Kasumi-1 (cell line): ENCODE results near the gene GTSE1.
"Not testable (repeated sequence)": the region's sequence is repeated elsewhere in the genome, so short reads cannot be mapped to it uniquely, and the experiment has no call there.

Source experiments
- DNase-seq, 2 experiments: peaks; one replicate each; lab custom pipeline; 2025; lab: John Stamatoyannopoulos, UW

Gene GTSE1

GRCh38 chr22:46296257-46297150 lies at the start of gene GTSE1:
Gene GTSE1, plus strand, starts transcription at chr22:46296870. Its CDS starts 531 bp downstream, at chr22:46297401.
- DNase-seq = peak; percentile 96

- DNase-seq = no peak
Observed at GRCh38 chr22:46247443-46247975, 49.2 kb upstream of the GTSE1 start.

GRCh38 chr22:46250035-46250782 lies 46.5 kb upstream of the GTSE1 start, which contains the start of gene CDPF1:
Gene CDPF1, minus strand, starts transcription at chr22:46250293. Its CDS starts 2,009 bp downstream, at chr22:46248284.
- peak; percentile 78 to 86 for DNase-seq

- DNase-seq = no peak
Observed at GRCh38 chr22:46250783-46251125, 45.9 kb upstream of the GTSE1 start.

- DNase-seq = no peak
Observed at GRCh38 chr22:46251266-46251665, 45.4 kb upstream of the GTSE1 start.

GRCh38 chr22:46251816-46252380 lies 44.8 kb upstream of the GTSE1 start:
- DNase-seq = no peak

- DNase-seq = no peak
Observed at GRCh38 chr22:46256358-46256958, 40.2 kb upstream of the GTSE1 start.

- DNase-seq = peak; percentile 46 to 48
Observed at GRCh38 chr22:46259374-46259773, 37.3 kb upstream of the GTSE1 start.

- DNase-seq = no peak
Observed at GRCh38 chr22:46260038-46260437, 36.6 kb upstream of the GTSE1 start.

- DNase-seq = no peak
Observed at GRCh38 chr22:46262449-46263215, 34.0 kb upstream of the GTSE1 start.

- DNase-seq = no peak
Observed at GRCh38 chr22:46263216-46263590, 33.5 kb upstream of the GTSE1 start, which contains the start of gene PKDREJ. Gene PKDREJ, minus strand, starts transcription at chr22:46263343. Its CDS starts 21 bp downstream, at chr22:46263322.

GRCh38 chr22:46264520-46264919 lies 32.1 kb upstream of the GTSE1 start:
- DNase-seq = not testable (repeated sequence)

- DNase-seq = not testable (repeated sequence)
Observed at GRCh38 chr22:46265627-46266026, 31.0 kb upstream of the GTSE1 start.

- peak; percentile 31 to 34 for DNase-seq
Observed at GRCh38 chr22:46267431-46268279, 29.0 kb upstream of the GTSE1 start, which contains the start of gene TTC38. Gene TTC38, plus strand, starts transcription at chr22:46268008. Its CDS starts 32 bp downstream, at chr22:46268040.

GRCh38 chr22:46269564-46269963 lies 27.1 kb upstream of the GTSE1 start:
- no peak for DNase-seq

GRCh38 chr22:46272196-46272595 lies 24.5 kb upstream of the GTSE1 start:
- DNase-seq = no peak

GRCh38 chr22:46272762-46273431 lies 23.8 kb upstream of the GTSE1 start:
- DNase-seq = no peak

- no peak for DNase-seq
Observed at GRCh38 chr22:46273432-46274148, 23.1 kb upstream of the GTSE1 start.

GRCh38 chr22:46274381-46274780 lies 22.3 kb upstream of the GTSE1 start:
- DNase-seq = no peak
